Stimulated activated CD8-positive, alpha-beta memory T cell treated with anti-CD3 and anti-CD28 coated beads, Interleukin-4, amount 100 ng/mL, for 4 hours (primary cell): ENCODE measurements around the gene CDC42SE2.
A peak's percentile ranks its signal among the peaks of the same experiment; 100 is the strongest.
"Not testable (repeated sequence)": the region's sequence is repeated elsewhere in the genome, so short reads cannot be mapped to it uniquely, and the experiment has no call there.

ENCODE experiments used
- DNase-seq, 2 donors: peaks; one replicate each; pipeline ENCODE4 v3.0.0-alpha.2; 2020; ENCODE audit warnings: low read depth in 2 of 2, low spot score in 1 of 2

Gene CDC42SE2

DNA sequence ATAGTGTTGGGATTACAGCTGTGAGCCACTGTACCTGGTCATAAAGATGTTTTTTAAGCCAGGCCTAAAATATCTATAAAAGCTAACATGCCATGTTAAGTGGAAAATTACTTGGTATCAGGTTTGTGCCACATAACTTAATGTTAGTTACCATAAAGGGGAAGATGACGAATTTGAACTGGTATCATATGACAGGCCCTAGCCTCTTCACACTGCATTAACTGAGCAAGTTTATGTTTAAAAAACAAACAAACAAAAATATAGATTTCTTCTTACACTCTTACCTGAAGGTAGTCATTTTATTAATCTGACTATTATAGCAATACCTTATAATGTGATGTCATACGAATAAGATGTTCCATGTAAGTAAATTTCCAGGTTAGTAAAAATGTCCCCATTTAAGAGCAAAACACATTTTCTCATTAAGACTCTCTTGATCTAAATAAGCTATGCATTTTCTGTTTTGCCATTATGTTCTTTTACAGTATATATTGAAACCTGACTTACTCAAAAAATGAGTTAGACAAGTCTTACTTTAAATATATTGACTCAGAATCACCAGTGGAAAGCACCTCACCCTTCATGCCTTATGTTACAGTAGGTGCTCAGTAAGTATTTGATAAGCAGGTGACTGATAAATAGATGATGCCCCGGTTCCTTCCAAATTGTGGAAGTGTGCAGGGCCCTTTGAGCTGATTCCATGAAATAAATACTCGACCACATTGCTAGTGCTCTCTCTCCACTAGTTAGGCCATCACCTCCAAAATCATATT lies 125.4 kb downstream of the CDC42SE2 start:
- DNase-seq, result no peak

DNA sequence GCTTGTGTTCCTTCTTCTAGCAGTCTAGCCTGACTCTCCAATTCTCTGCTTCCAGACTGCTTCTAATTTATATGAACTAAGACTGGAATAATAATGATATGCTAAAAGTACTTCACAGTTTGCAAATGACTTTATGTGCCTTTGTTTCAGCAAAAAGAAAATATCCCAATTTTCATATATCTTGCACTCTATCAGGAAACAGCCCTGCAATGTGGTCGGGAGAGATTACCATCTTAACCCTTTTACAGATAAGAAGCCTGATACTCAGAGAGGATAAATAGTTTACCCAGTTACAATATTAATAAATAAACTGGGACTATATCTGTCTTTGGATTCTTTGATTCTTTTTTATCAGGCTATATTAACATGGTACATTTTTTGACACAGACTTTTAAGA lies 126.0 kb downstream of the CDC42SE2 start:
- no peak for DNase-seq

DNA sequence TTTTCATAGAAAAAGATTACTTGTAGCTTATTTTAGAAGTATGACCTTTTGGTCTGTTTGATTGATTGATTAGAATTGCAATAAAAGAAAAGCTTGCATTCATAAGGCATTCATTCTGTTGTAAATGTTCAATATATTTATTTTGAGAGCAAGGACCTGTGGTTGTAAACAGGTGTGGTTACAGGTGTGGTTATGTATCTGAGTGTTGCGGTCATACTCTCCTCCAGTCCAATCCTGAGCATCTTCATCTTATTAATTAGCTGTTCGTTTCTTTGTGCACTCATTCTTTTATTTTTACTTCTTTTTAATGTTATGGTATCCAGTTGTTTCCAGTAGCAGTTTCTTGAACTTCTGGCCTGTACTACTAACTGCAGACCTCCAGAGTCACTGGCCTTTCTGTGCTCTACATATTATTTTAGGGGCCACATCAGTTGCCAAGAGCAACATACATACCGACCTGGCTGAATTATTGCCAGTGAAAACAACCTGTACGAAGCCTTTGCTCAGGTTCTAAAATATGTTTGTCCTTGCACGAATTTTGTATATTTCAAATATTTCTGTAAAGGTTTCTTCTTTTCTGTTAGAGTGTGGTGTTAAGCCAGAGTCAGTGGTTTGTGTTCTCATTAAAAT lies 128.7 kb downstream of the CDC42SE2 start:
- DNase-seq, result no peak

DNA sequence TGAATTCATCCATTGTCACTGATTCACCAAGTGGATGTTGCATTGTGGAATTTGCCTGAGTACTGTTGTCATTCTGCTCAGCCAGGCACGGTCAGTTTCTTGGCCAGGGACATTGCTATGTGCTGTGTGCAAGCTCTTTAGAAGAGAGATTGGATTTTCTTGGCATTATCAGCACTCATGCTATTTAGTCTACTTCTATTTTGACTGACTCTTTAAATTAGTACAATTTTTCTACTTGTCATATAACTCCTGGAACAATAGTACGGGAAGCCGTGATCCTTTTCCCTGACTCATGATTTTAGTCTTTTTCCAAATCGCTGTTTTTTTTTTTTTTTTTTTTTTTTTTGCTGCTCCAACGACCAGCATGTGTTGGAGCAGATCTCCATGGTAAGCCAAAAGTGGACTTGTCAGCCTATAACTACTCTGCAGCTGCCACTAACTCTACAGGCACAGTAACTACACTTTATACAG lies 129.7 kb downstream of the CDC42SE2 start:
- no peak for DNase-seq

DNA sequence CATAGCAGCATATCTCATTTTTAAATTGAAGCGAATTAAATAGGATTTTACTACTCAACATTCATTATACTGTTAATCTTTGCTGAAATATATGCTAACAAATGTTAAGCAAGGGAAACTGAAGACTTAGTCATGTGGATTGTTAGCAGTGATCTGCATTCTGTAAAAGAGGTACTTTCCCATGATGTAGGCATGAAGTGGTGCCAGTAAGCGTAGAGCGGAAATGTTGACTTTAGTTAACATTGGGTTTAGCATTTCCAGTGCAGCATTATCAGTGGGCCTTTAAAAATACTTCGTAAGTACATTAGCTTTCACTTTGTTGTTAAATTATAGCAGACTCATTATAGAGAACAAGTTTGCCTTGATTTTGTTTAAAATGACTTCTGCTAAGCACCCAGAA lies 130.3 kb downstream of the CDC42SE2 start:
- DNase-seq, result no peak

DNA sequence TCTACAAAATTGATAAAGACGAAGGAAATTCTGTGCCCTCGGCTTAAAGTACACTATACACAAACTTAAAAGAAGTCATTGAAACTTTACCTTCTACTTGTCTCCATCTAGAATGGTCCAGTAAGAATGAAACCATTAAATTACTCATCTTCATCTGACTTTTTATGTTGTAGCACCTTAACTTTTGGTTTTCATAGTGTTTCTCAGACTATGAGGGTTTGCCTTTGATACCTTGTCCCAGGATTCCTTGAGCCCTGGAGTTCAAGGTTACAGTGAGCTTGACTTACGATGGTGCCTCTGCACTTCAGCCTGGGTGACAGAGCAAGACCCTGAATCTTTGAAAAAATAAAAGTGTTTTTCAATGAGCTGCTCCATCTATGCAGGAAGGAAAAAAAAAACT lies 132.2 kb downstream of the CDC42SE2 start:
- DNase-seq, result no peak

DNA sequence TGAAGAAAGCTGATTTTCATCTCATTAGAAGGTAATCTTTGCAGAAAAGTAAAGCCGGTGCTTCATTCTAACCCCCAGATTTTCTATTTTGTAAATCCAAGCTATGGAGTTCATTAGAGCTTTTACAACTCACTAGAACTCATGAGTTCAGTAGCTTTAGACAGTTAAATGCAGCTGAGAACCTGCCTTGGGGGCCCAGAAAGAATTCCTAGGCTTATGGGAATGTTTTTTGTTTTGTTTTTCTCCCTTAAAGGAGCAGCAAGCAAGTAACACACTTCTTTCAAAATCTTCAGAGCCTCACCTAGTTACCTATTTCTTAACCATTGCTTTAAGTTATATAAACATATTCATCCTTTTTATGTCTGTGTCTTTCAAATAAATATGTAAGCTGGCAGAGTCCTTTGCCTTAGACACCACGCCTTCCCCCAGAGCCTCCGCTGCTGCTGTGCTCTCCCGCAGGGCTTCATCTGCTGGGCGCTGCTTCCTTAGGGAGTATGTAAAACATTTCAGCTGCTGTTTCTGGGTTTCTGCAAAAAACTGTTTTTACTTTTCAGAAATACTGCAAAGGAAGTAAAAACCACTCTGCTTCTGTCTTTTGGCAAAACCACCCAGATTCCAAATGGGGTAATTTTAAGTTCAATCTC lies 132.9 kb downstream of the CDC42SE2 start:
- no peak for DNase-seq

DNA sequence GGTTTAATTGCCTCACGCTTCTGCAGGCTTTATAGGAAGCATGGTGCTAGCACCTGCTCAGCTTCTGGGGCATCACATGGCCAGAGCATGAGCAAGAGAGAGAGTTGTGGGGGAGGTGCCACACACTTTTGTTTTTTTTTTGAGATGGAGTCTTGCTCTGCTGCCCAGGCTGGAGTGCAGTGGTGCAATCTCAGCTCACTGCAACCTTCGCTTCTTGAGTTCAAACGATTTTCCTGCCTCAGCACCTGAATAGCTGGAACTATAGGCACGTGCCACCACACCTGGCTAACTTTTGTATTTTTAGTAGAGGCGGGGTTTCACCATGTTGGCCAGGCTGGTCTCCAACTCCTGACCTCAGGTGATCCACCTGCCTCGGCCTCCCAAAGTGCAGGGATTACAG lies 135.2 kb downstream of the CDC42SE2 start:
- DNase-seq, result not testable (repeated sequence)

DNA sequence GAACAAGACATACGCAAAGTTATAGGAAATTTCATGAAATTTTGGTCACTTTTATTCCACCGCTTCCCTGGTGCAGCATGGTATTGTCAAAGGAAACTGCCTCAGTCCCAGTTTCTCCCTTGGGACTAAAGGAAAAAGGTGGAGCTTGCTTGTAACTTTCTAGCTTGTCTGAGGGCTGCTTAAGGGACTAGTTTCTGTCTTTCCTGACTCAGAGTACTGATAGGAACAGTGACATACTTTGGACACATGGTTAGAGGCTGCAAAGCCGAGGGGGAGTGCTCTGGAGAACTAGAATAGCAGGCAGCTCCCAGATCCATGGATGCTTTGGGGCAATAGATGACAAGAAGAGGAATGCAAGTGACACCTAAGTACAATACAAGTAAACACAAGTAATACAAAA lies 136.7 kb downstream of the CDC42SE2 start:
- DNase-seq, result no peak

DNA sequence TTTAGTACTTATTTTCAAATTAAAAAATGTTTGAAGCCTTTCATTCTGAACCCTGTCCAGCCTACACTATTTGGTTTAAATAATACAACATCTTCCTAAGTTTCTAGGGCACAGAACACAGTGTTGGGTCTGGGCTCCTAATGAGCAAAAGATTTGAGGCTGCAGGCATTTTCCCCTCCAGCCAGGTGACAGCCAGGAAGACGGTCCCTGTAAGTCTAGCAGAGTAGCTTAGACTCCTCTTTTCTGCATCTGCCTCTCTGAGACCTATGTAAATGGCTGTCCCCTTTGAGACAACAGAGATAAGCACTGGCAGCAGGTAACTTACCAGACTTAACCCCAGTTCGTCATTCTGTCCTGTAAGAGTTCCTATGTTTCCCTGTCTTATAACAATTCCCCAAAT lies 141.8 kb downstream of the CDC42SE2 start:
- DNase-seq, result no peak

DNA sequence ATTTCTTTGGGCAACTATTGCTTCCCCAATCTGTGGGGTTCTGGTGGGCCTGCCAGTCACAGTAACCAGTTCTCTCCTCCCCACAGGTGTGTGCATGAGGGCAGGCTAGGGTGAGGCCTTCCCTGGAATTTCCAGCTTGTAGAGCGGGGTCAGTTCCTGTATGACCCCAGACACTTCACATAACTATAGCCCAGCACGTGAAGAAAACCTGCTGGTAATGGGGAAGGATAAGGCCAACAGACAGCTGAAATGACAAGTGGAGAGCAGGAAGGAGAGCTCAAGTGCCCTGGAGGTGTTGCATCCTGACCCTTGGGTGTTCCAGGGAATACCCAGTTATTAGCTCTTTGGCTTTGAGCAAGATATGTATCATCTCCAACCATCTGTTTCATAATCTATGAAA lies 142.2 kb downstream of the CDC42SE2 start:
- DNase-seq, result no peak

DNA sequence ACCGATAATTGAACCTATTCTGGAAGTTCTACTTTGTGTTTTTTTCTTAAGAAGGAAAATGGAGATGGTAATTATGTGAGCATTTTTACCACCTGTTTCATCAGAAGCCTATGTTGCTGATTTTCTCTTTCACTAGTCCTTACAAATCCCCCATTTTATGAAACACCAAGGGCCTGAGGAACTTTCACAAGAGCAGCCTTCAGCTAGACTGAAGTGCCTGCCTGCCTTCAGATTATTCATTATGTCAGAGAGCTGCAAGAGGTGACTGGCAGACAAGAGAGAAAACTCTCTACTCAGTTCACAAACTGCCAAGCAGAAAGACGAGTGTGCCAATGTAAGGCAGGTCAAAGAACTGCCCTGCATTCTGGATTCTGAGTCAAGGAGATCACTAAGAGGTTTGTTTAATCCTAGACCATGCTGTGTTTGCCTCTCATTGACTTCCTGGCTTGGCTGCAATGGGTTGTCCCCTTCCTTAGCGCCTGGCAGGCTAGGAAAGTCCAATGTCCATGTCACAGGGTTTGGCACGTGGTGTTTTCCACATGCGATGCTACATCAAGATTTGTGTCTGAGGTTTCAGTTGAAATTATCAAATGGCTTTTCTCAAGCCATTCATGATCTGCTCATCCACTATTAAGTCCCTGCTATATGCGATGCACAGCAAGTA lies 143.3 kb downstream of the CDC42SE2 start:
- DNase-seq, result no peak

DNA sequence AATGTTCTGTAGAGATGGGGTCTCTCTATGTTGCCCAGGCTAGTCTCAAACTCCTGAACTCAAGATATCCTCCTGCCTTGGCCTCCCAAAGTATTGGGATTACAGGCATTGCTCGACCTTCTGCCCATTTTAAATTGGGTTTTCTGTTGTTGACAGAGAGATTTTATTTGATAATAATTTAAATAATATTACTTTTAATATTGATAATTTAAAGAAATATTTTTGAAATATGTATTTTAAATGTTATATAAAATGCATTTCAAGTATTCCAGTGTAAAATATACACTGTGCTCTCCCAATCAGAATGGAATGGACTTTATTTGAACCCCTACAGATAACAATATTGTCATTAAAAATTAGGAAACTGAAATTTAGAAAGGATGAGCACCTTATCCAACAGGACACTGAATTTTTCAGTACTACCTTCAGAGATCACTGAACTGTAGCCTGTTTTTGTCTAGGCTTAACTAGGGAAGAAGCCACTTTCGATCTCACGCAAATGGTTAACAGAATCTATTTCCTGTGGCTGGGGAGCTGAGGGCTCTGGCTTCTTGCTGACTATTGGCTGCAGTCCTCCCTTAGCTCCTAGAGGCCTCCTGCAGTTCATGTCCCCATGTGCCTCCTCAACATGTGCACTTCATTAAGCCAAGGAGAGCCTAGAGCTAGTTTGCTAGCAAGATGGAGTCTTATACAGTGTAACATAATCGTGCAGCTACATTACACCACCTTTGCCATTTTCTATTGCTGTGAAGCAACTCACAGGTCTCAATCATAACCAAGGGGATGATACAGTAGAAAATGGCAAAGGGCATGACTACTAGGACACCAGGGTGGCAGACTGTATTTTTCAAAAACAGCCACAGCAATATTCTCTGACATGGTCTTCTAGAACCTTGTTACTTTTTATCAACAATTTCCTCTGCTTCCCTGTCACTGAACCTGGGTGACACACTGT lies 150.0 kb downstream of the CDC42SE2 start:
- no peak for DNase-seq

DNA sequence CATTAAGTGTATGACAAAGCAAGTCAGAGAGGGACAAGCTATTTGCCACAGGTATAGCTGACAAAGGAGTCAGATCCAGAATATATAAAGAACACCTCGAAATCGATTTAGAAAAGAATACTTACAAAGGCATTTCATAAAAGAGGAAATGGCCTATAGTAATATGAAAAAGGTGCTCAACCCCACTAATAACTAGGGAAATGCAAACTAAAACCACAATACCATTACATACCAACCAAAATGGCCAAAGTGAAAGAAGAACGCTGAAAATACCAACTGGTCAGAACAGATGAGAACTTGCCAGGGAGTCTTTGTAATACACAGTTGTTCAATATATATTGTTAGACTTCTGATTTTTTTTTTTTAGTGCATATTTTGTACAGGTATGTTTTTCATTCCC lies 152.9 kb downstream of the CDC42SE2 start:
- no peak for DNase-seq

DNA sequence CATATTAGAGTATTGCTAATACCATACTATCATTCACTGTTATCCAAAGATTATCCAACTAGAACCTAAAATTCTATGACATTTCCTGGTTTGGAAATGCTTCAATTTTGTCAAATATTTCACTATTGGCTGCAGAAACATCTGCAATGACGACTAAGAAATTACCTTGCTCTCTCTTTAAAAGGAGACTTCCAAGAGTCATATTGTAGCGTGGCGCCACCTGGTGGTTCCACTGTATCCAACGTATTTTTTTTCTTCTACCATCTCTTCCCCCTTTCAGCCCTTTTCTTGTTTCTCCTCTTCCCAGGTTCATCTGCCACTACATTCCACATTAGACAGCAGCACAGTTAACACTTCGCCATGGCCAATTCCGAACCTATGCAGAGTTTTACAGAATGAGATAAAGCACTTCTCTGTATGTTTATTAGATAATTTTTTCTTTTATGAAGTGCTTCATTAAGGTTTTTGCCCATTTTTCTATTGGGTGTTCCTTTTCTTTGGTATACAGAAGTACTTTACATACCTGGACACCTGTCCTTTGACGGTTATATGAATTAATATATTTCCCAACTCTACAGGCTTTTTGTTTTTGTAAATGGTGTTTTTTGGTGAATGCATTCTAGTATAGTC lies 153.5 kb downstream of the CDC42SE2 start:
- DNase-seq, result peak; percentile 63 to 82

DNA sequence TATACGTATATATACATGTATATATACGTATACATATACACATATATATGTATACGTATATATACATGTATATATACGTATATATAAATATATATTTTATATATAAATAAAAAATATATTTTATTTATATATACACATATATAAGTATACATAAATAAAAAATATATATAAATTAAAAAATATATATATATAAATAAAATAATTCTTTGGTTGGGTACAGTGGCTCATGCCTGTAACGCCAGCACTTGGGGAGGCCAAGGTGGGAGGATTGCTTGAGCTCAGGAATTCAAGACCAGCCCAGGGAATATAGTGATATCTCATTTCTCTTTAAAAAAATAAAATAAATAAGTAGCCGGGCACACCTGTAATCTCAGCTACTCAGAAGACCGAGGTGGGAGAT lies 155.0 kb downstream of the CDC42SE2 start:
- no peak for DNase-seq

DNA sequence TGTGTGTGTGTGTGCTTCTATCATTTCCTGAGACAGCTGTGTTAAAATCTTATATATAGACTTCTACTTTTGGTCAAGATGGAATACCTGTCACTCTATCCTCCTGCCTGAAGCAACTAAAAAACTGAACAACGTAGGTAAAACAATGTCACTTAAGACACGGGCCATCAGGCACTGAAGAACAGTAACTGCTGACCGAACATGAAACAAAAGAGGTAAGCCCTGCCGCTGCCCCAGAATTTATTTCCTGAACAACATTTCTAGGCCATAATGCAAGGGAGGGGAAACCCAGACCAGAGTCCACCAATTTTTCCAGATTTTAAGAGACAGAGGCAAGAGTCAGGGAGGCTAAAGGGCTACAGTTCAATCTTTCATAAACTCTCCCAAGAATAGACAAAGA lies 156.0 kb downstream of the CDC42SE2 start:
- no peak for DNase-seq

DNA sequence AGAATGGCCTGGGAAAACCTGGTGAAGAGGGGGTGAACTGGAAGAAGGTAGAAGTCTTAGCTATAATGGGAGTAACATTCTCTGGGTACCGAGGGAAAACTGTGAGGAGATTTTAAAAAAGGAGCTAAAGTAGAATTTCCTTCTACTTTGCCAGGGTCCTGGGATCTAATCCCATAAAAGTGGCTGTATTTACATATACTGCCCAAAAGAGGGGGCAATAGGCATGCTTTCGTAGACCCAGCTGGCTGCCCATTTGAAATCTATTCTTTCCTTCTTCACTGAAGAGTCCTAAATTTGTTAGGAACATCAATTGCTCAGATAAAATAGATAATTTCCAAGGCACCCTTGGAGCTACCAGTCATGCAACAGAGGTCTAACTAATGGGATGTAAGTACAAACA lies 159.2 kb downstream of the CDC42SE2 start:
- no peak for DNase-seq

DNA sequence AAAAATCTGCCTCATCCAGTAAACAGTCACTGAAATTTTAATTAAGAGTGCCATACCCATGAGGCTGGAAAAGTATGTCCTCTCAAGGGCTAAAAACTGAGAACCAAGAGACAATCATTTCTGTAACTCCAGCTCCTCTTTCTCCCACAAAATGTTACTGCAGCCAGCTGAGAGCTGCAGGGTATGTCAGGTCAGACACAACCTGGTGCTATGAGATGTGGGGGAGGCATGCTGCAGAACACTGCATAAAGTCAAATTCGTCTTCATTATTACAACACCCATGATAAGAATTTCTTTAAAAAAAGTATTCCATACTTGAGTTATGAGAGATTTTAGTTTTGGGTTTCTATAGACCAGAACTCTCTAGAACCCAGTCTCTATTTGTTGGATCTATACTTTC lies 162.2 kb downstream of the CDC42SE2 start:
- no peak for DNase-seq

DNA sequence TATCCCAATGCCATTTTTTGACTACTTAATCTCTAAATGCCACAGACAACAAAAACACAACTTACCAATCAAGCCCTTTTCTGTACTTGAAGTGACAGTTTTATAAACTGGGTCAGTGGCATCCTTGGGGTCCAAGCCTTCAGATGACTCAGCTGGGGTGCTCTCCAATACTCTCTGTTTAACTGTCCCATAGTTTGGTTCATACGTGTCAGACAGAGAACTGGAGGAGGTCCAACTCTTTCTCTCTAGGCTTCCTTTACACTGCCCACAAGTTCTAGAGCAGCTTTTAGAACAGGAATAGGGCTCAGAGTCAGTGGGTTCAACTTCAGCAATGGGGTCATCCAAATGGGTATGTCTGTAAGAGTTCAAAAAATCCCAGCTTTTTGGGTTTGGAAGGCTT lies 166.9 kb downstream of the CDC42SE2 start:
- no peak for DNase-seq
